OCI-LY1 (cell line): Measurements from ENCODE around the gene PRKCZ.

ENCODE experiments used
- H2AFZ ChIP-seq: fragments of 200-600 bp; sonication (generic), shearing (Covaris generic); 2 replicates; pipeline ENCODE4 v1.6.0; 2014; ENCODE audit warnings: antibody characterized with exemption, mild to moderate bottlenecking, low read length
- H3F3A ChIP-seq: fragments of 200-600 bp; sonication (generic), shearing (Covaris generic); 2 replicates; pipeline ENCODE4 v1.6.0; 2014; ENCODE audit warnings: mild to moderate bottlenecking, antibody characterized with exemption, low read length, moderate library complexity; ENCODE audit not compliant: insufficient read depth
- H3K27ac ChIP-seq: fragments of 200-600 bp; sonication (generic); 2 replicates; pipeline ENCODE4 v1.5.1; 2014; ENCODE audit warnings: low read length, mixed run types, mild to moderate bottlenecking, low read depth; ENCODE audit not compliant: poor library complexity, severe bottlenecking
- H3K27me3 ChIP-seq: fragments of 200-600 bp; sonication (generic); 2 replicates; pipeline ENCODE4 v1.6.0; 2014; ENCODE audit warnings: antibody characterized with exemption, mild to moderate bottlenecking, low read length, moderate library complexity; ENCODE audit not compliant: insufficient read depth
- H3K36me3 ChIP-seq: fragments of 200-600 bp; sonication (generic); 2 replicates; pipeline ENCODE4 v1.6.1; 2014; ENCODE audit warnings: mild to moderate bottlenecking, antibody characterized with exemption, low read length, moderate library complexity, mixed read lengths; ENCODE audit not compliant: insufficient read depth
- H3K4me1 ChIP-seq: fragments of 200-600 bp; sonication (generic); 2 replicates; pipeline ENCODE4 v1.5.1; 2014; ENCODE audit warnings: mild to moderate bottlenecking, low read length, moderate library complexity; ENCODE audit not compliant: insufficient read depth, severe bottlenecking
- H3K4me2 ChIP-seq: fragments of 200-600 bp; sonication (generic), shearing (Covaris generic); 2 replicates; pipeline ENCODE4 v1.6.1; 2014; ENCODE audit warnings: low read length
- H3K4me3 ChIP-seq: fragments of 200-600 bp; sonication (generic); 2 replicates; pipeline ENCODE4 v1.5.1; 2014; ENCODE audit warnings: low read length, low read depth, mild to moderate bottlenecking, mixed read lengths; ENCODE audit not compliant: poor library complexity, severe bottlenecking
- H3K79me2 ChIP-seq: fragments of 200-600 bp; shearing (Covaris generic); 2 replicates; pipeline ENCODE4 v1.6.1; 2016; ENCODE audit warnings: mixed run types, low read length, mixed read lengths; ENCODE audit not compliant: insufficient read depth
- H3K9ac ChIP-seq: fragments of 200-600 bp; sonication (generic), shearing (Covaris generic); 2 replicates; pipeline ENCODE4 v1.6.1; 2014; ENCODE audit warnings: mild to moderate bottlenecking, low read length, mixed read lengths
- H3K9me2 ChIP-seq: fragments of 200-600 bp; sonication (generic), shearing (Covaris generic); 2 replicates; pipeline ENCODE4 v1.6.1; 2014; ENCODE audit warnings: low read depth, mild to moderate bottlenecking, low read length, mixed read lengths
- H3K9me3 ChIP-seq: fragments of 200-600 bp; shearing (Covaris generic); 2 replicates; pipeline ENCODE4 v1.6.1; 2014; ENCODE audit warnings: low read length, mixed read lengths
- H4K20me1 ChIP-seq: fragments of 200-600 bp; sonication (generic), shearing (Covaris generic); 2 replicates; pipeline ENCODE4 v1.6.0; 2016; ENCODE audit warnings: mild to moderate bottlenecking, low read length; ENCODE audit not compliant: insufficient read depth
- CTCF ChIP-seq: fragments of 200-600 bp; sonication (generic), shearing (Covaris generic); IDR thresholded peaks from 2 replicates; pipeline ENCODE4 v1.5.1; 2017; ENCODE audit warnings: mild to moderate bottlenecking, antibody characterized with exemption, low read length, moderate library complexity, mixed read lengths
- EZH2 ChIP-seq: fragments of 200-600 bp; sonication (generic), shearing (Covaris generic); IDR thresholded peaks from 2 replicates; pipeline ENCODE4 v1.8.0; 2017; ENCODE audit warnings: borderline replicate concordance, mixed run types, mild to moderate bottlenecking, antibody characterized with exemption, low read length, moderate library complexity, mixed read lengths

Gene PRKCZ

DNA sequence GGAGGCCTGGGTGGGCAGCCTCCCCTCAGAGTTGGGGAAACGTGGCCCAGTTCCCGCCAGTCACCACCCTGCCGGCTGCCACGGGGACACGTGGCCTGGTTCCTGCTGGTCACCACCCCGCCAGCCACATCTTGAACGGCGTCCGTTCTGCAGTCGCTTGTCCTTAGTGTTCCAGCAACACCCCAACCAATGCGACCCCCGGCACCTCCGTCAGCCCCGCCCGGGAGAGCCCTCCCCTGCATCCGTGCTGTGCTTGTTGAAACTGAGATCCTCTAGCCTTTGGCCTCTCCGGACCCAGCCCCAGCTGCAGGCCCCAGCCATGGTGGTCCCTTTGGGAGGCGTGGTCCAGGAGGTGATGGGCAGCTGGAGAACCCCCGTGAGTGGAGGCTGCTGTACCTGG, 18.7 kb downstream of the PRKCZ start:
- Histone ChIP-seq H3K4me2 (no peak overlapping the region), H3K36me3 (no peaks in the 10 kb centered on the region; the same call in 1 of the 2 replicates), H4K20me1 (no peaks in the 10 kb centered on the region), H3K9me3 (peaks cover 11% of the 10 kb centered on the region), H3K4me3 (no peak overlapping the region), H3K79me2 (no peaks in the 10 kb centered on the region), H3K27ac (no peak overlapping the region), H3K27me3 (peaks cover 3% of the 10 kb centered on the region; the same call in 1 of the 2 replicates), H3K9me2 (no peaks in the 10 kb centered on the region), H3K4me1 (no peaks in the 10 kb centered on the region), H3F3A (no peaks in the 10 kb centered on the region), H3K9ac (no peak overlapping the region), H2AFZ (no peak overlapping the region)
- TF ChIP-seq CTCF (no peak), EZH2 (no peak)

DNA sequence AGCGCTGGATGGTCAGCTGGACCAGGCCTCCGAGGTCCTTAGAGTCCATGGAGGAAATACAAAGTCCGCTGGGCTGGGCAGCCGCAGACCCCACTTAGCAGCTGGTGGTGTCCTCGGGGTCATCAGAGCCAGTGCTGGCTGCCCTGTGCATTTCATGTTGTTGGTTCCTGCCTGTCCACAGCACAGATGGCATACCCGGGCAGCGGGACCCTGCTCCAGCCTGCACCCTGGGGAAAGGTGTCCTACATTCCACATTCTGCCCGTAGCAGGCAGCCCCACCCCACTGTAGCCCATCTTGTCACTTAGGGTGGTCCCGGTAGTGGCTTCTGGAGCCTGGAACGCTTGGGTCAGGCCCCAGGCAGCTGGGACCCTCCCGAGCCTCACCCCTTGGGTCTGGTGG, 19.8 kb downstream of the PRKCZ start:
- no peak overlapping the region for H3K4me3 ChIP-seq
- 0 out of 2 replicates have a peak, but pooled peaks cover 5% of the 10 kb centered on the region for H3K9me3 ChIP-seq
- H3F3A ChIP-seq, result no peaks in the 10 kb centered on the region
- H3K4me1 ChIP-seq, result no peaks in the 10 kb centered on the region
- no peak for TF ChIP-seq CTCF
- no peak for TF ChIP-seq EZH2
- H3K36me3 ChIP-seq, result no peaks in the 10 kb centered on the region; the same call in 1 of the 2 replicates
- H3K9me2 ChIP-seq, result no peaks in the 10 kb centered on the region
- H3K27me3 ChIP-seq, result peaks cover 3% of the 10 kb centered on the region; the same call in 1 of the 2 replicates
- H2AFZ ChIP-seq, result no peak overlapping the region
- H3K9ac ChIP-seq, result no peak overlapping the region
- H3K27ac ChIP-seq, result no peak overlapping the region
- no peaks in the 10 kb centered on the region for H3K79me2 ChIP-seq
- H4K20me1 ChIP-seq, result no peaks in the 10 kb centered on the region
- H3K4me2 ChIP-seq, result no peak overlapping the region

GRCh38 chr1:2070800-2071530, 20.8 kb downstream of the PRKCZ start:
- H3K9me3 ChIP-seq, result 0 out of 2 replicates have a peak, but pooled peaks cover 1% of the 10 kb centered on the region
- no peak overlapping the region for H3K27ac ChIP-seq
- no peaks in the 10 kb centered on the region for H3K79me2 ChIP-seq
- no peak overlapping the region for H3K4me3 ChIP-seq
- H3K4me2 ChIP-seq, result no peak overlapping the region
- H2AFZ ChIP-seq, result no peak overlapping the region
- H3K27me3 ChIP-seq, result peaks cover 3% of the 10 kb centered on the region; the same call in 1 of the 2 replicates
- H3K4me1 ChIP-seq, result no peaks in the 10 kb centered on the region
- H3K9ac ChIP-seq, result no peak overlapping the region
- H4K20me1 ChIP-seq, result no peaks in the 10 kb centered on the region
- no peaks in the 10 kb centered on the region for H3F3A ChIP-seq
- no peak for TF ChIP-seq CTCF
- no peak for TF ChIP-seq EZH2
- H3K36me3 ChIP-seq, result no peaks in the 10 kb centered on the region
- no peaks in the 10 kb centered on the region for H3K9me2 ChIP-seq
